Mucosa of descending colon (tissue), 3 donors: ENCODE measurements around the gene BHLHA9. TPM values are rescaled to one million over a fixed set of nuclear protein-coding genes. Genes with fewer than 3 reads are reported as not detected.
A peak's percentile ranks its signal among the peaks of the same experiment; 100 is the strongest.

ENCODE experiments used
- ATAC-seq: fragments of 200-7000 bp; cut with Tn5 transposase; one replicate; pipeline ENCODE4 v1.9.1; 2020; ENCODE audit warnings: mild to moderate bottlenecking, moderate library complexity
- DNase-seq, 3 donors: peaks; one replicate each; pipeline ENCODE4 v3.0.0-alpha.2; 2020
- H3K36me3 ChIP-seq: fragments of 200-600 bp; one replicate; pipeline ENCODE4 v1.8.0; 2021; ENCODE audit warnings: low read depth, mild to moderate bottlenecking
- H3K4me1 ChIP-seq: fragments of 200-600 bp; one replicate; pipeline ENCODE4 v1.8.0; 2021; ENCODE audit warnings: low read depth, mild to moderate bottlenecking
- H3K4me3 ChIP-seq: fragments of 200-600 bp; one replicate; pipeline ENCODE4 v1.8.0; 2021; ENCODE audit warnings: mild to moderate bottlenecking
- H3K9me3 ChIP-seq: fragments of 200-600 bp; one replicate; pipeline ENCODE4 v1.8.0; 2021; ENCODE audit warnings: mild to moderate bottlenecking
- intact Hi-C, 2 donors: fragments of 100-400 bp; cut with DNase I in 1 of 2; cut with micrococcal nuclease in 1 of 2; formaldehyde crosslinking; loops; one replicate each; pipeline versions ENCODE4 v1.11.0 to v1.11.1; 2022; cut with DNase I, micrococcal nuclease
- total RNA-seq, 3 donors: library from RNA; stranded (reverse); fragmentation: NEBNext Ultra II Directional in 2 of 3; extraction: Animal tissue kit (Norgen Biotek cat#: 25700) in 2 of 3; gene quantifications; one replicate each; pipeline versions ENCODE4 v1.2.1 to v1.2.4, GENCODE V29; 2021 to 2023
- TF ChIP-seq, protein P1 (sequence below): fragments of 200-600 bp; IDR thresholded peaks from one replicate; pipeline ENCODE4 v1.8.0; 2022; ENCODE audit warnings: antibody characterized with exemption, mild to moderate bottlenecking
- donor health status: DM: no; HTN: no; CAD: no; lungs with moderate emphysema.
- donor health status: DM: no; HTN: no; CAD: no.
- donor health status: DM: no; HTN: yes; CAD: no.

The BHLHA9 gene
- total RNA-seq, 3 donors from 2014 or later: not detected

DNA sequence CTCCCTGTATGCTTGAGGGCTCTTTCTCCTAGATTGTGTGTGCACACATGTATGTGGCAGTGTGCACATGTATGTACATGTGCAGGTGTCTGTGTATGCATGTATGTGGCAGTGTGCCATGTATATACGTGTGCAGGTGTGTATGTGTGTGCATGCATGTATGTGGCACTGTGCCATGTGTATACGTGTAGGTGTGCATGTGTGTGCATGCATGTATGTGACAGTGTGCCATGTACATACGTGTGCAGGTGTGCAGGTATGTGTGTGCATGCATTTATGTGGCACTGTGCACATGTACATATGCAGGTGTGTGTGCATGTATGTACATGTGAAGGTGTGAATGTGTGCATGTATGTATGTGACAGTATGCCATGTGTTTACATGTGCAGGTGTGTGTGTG, 43.9 kb upstream of the BHLHA9 start:
- ATAC-seq (no peak), DNase-seq (no peak)
- Histone ChIP-seq H3K36me3 (no peaks in the 10 kb centered on the region), H3K4me1 (peaks cover 23% of the 10 kb centered on the region), H3K9me3 (no peaks in the 10 kb centered on the region), H3K4me3 (no peak overlapping the region)
- TF ChIP-seq, protein P1, sequence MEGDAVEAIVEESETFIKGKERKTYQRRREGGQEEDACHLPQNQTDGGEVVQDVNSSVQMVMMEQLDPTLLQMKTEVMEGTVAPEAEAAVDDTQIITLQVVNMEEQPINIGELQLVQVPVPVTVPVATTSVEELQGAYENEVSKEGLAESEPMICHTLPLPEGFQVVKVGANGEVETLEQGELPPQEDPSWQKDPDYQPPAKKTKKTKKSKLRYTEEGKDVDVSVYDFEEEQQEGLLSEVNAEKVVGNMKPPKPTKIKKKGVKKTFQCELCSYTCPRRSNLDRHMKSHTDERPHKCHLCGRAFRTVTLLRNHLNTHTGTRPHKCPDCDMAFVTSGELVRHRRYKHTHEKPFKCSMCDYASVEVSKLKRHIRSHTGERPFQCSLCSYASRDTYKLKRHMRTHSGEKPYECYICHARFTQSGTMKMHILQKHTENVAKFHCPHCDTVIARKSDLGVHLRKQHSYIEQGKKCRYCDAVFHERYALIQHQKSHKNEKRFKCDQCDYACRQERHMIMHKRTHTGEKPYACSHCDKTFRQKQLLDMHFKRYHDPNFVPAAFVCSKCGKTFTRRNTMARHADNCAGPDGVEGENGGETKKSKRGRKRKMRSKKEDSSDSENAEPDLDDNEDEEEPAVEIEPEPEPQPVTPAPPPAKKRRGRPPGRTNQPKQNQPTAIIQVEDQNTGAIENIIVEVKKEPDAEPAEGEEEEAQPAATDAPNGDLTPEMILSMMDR: no peak
- intact Hi-C loops: no loop called here

DNA sequence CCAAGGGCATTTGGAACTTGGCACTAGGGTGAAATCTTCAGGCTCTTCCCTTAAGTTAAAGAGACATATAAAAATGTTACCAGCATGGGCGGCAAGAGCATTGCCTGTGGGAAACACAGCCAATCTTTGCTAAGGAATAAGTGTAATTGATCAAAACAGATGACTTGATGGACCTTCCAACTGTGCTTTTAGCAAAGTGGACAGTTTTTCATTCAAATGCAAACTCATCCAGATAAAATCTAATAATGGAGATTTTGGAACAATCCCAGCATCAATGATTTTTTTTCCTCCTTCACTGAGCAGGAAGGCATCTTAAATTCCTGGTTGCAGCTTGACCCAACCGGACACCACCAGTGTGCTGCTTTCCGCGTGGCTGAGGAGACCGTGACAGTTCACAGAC, 42.9 kb upstream of the BHLHA9 start:
- H3K9me3 ChIP-seq: no peaks in the 10 kb centered on the region
- intact Hi-C loops: no loop called here
- no peaks in the 10 kb centered on the region for H3K36me3 ChIP-seq
- H3K4me1 ChIP-seq: peaks cover 23% of the 10 kb centered on the region
- ATAC-seq (no peak), DNase-seq (no peak)
- TF ChIP-seq, protein P1: no peak
- H3K4me3 ChIP-seq: no peak overlapping the region

DNA sequence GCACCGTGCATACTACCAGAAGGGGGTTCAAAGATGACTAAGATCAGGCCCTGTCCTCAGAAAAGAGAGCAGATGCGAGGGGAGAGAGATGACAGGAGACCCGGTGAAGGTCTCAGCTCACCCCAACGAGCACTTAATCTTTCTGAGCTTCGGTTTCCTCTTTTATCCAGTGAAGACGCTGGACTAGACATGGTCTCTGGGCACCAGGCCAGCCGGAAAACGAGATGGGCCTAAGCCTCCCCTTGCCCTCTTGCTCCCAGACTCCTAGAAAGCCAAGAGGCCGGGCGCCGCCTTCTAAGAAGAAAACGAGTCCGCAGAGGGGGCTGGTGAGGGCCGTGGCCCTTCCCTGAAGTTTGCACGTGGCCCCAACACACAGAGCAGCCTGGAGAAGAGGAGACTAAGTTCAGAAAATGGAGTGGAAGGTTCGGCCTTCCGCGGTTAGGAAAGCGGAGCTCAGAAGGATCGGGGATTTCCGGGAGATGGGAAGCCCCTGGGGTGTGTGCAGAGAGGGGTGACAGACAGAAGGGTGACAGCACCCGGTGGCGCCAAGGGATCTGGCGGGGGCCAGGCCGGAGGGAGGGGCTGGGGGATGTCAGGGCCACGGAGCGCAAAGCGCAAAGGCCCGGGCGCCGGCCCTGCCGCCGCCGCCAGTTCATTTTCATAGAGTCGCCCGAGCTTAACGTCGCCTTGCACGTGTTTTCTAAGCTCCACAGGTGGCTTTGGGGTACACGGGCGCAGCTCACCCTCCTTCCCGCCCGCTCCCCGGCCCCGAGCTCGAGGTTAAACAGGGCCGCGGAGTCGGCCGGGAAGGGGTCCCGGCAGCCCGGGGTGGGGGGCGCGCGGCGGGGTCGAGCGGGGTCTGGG, 42.1 kb upstream of the BHLHA9 start:
- Histone ChIP-seq H3K4me3 (peak overlapping the region; percentile 54), H3K9me3 (no peaks in the 10 kb centered on the region), H3K36me3 (no peaks in the 10 kb centered on the region), H3K4me1 (peaks cover 23% of the 10 kb centered on the region)
- DNase-seq: peak; percentile 64 to 71 (median 70)
- intact Hi-C loops: no loop called here
- TF ChIP-seq, protein P1: no peak
- ATAC-seq: peak; percentile 32

DNA sequence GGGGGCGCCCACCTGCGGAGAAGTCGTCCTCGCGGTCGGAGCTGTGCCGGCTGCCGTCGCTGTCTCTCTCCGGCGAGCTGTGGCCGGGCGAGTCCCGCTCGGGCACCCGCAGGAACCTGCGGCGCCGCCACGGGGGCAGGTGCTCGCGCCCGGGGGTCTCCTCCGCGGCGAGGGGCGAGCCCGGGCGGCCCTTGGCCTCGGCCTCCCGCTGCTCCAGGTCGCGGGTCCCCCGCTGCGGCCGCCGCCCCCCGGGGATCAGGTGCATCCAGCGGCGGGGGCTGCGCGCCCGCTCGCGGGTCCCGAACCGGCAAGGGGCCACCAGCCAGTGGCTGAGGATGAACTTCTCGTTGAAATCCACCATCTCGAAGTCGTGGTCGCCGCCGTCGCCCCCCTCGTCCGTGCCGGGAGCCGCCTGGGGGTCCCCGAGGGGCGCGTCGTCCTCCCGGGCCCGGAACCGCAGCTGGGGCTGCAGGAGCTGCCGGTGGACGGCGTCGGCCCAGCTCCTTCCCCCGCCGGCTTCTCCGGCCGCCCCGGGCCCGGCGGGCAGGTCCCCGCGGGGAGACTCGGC, 41.4 kb upstream of the BHLHA9 start:
- TF ChIP-seq, protein P1: no peak
- peak in 1 of 3 donors; percentile 57 for DNase-seq
- no peaks in the 10 kb centered on the region for H3K9me3 ChIP-seq
- intact Hi-C loops: no loop called here
- H3K4me3 ChIP-seq: peak overlapping the region; percentile 54
- peaks cover 23% of the 10 kb centered on the region for H3K4me1 ChIP-seq
- H3K36me3 ChIP-seq: no peaks in the 10 kb centered on the region
- ATAC-seq: peak; percentile 22

DNA sequence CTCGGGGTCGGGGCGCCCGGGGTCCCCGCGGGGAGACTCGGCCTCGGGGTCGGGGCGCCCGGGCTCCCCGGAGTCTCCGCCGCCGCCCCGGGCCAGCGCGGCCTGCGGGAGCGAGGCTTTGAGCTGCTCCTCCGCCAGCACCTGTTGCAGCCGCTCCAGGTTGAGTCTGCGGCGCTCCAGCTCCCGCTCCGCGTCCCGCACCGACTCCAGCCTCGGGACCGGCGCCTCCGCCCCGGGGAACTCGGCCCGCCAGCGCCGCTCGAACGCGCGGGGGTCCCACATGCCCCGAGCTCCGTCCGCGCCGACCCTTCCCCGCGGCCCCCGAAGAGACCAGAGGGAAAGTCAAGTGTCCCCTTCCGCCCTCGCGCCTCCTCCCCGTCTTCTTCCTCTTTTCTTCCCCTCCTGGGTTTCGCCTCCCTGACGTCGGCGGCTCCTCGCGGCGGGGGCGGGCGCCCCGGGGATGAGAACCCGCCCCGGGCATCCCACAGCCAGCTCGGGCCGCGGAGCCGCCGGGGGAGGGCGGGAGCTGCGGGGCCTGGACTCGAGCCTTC, 40.8 kb upstream of the BHLHA9 start:
- TF ChIP-seq, protein P1: no peak
- peak; percentile 88 to 90 (median 90) for DNase-seq
- peak; percentile 81 for ATAC-seq
- H3K4me3 ChIP-seq: peak overlapping the region; percentile 54
- H3K9me3 ChIP-seq: no peaks in the 10 kb centered on the region
- no peaks in the 10 kb centered on the region for H3K36me3 ChIP-seq
- intact Hi-C loops: no loop called here
- peaks cover 21% of the 10 kb centered on the region for H3K4me1 ChIP-seq
